ENCODE measurements around the gene CENPP.

CENPP gene

DNA sequence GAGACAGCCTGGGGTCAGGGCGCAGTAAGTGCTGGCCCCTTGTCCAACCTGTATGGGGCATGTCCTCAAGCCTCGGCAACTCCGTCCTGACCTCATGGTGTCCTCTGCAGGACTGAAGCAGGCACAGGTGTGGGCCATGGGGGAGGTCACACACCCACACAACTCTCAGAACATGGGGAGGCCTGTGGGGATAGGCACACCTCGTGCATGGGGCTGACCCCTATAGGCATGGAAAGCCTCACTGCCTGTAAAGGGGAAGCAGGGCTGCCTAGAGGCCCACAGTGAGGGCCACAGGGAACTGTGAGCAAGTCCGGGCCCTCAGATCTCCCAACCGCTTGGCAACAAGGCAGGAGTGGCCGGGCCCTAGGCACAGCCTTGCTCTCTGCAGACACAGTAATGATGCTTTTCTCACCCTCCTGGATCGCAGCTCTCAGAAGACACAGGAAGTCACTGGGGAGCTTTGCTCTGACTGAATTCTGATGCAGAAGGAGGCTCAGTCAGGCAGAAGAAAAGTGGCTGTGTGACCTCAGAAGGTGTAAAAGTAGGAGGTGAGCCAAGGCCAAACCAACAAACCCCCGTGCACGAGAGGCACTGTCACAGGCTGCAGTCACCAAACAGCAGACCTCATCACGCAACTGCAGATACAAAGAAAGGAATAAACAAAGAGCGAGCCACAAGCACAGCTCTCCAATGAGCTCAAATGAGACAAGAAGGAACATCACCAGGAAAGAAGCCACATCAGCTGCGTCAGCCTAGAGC, 338.8 kb downstream of the CENPP start:
- no peak for DNase-seq

DNA sequence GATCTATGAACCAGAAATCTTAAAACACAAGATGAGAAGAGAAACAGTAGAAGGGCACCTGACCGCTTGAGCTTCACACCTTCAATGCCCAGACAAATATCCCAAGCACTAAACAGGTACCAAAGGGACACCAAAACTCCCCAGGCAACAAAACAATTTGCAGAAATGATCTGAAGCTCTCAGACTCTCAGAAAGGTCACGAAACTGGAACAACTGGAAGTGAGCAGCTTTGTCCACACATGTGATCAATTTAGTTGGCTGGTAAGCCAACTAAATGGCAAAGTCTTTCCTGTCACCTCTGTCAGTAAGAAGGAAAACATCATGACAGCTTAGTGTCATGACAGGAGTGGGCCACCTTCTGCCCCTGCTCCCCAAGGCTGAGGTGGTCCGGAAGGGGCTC, 340.1 kb downstream of the CENPP start:
- no peak for DNase-seq

DNA sequence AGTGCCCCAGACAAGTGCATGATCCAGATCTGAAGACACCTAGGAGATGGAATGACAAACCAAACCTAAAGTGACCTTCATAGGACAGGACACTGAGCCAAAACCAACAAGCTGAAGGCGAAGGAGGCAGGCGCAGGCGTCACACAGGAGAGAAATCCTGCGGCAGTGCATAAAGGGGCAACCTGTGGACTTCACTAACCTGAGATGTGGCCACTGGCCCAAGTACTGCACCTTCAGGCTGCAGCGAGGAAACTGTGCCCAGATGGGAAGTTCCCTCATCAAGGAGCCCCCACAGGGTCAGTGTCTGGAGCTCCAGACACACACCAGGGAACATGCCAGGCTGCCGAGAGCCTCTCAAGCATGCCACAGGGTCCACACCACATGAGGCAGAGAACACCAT, 340.5 kb downstream of the CENPP start:
- no peak for DNase-seq

DNA sequence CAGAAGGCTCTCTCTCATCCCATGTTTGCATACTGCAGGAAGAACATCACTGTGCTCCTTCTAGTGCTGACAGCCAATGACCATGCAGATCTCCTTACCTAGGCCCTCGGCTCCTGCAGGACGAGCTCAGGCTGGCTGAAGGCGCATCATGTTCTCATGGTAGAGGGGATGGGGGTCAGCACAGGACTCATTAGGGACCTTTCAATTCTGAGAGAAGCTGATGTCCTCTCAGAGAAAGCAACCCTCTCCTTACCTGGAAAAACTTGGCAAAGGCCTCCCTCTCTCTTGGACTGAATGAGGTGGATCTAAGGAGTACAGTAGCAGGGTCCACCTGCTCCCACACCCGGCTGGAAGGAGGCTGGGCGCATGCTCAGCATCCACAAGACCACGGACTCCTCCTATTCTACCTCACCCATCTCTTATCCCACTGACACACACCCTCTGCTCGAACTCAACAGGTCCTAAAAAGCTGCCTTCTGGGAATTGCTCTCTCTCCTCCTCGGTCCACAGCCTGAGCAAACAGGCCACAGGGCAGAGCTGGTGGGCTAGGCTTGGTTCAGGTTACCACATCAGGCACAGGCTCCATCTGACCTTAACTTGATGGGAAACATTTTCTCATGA, 341.3 kb downstream of the CENPP start:
- no peak for DNase-seq

DNA sequence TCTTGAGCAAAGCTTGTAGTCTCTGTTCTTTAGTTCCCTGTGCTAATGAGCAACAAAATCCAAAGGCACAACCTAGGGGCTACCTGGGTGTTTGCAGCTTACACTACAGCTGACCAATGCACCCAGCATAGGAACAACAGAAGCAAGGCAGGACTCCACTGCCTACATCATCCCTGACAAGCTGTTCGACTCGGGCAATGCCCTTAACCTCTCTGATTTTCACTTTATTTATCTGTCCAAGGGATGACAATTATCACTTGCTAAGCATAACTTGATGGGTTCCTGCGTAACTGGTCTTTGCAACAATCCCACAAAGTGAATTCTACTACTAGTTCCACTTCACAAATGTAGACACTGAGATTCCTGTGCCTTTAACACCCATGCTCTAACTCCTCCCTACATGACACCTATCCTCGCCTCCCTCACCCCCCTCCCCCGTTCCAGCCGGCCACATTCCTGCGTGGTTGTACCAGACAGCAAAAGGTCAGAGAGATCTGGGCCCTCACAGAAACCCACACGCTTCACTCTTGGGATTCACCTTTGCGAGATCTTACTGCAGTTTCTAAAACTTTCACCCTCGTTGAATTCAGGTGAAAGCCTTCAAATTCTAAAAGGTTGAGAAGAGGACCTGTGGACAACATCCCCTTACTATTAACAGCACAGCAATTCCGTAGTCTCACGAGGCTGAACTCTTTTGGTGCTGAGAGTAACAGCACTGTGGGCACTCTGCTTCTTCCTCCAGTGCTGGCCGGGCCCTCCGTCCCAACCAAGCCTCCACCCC, 343.2 kb downstream of the CENPP start:
- DNase-seq: no peak

DNA sequence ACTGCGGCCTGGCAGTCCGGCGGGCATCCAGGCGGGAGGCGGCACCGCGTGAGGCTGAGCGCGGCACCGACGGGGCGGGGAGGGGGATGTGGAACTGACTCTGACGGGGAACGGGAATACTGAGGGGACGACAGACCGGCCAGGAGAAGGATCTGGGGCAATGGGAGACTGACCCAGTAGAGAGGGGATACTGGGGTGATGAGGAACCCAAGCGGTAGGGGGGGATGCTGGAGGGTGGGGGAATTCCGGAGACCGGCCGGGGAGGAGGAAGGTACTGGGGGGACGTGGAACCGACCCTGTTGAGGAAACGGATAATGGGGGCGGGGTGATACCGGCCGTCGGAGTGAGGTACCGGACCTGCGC, 343.8 kb downstream of the CENPP start:
- DNase-seq: no peak

All from NCI-H1436 treated with DMSO at 0.1 percent for 48 hours (cell line).